Measurements from ENCODE around the gene CYBA.

Gene CYBA

DNA sequence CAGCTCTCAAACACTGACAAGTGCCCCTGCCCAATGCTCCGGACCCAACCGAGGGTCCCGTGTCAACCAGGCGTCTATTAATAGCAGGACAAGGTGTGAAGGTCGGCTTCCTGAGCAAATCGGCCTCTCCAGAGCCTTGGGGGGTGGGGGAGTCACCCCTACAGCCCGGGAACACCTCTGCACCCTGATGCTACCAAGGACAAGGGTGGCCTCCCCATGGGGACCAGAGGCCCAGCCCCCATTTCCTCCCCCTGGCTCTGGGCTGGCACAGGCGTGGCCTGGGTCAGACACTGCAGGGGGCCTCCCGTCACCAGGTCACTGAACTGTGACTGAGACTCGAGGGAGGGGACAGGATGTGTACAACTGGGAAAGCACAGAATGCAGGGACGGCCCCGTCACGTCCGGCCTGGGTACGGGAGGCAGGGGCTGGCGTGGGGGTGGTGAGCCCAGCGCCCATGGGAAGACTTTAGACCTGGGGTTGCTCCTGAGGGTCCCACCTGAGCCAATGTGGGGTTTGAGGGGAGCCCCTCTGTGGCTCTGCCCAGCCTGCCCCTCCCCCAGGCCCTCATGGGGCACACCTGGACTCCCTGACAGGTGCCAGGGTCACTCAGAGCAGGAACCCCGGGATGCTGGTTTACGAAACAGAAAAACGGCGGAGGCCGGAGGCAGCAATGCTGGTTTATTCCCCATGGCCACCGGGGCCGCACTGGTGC is 579 bp upstream of the CYBA start:
- DNase-seq (ENCODE audit: insufficient read length, low spot score), result no peak
- no peak for FAIRE-seq
- no peak for TF ChIP-seq POLR2A (IDR thresholded peaks at IDR 0.05; ENCODE audit: low read depth, low read length)

DNA sequence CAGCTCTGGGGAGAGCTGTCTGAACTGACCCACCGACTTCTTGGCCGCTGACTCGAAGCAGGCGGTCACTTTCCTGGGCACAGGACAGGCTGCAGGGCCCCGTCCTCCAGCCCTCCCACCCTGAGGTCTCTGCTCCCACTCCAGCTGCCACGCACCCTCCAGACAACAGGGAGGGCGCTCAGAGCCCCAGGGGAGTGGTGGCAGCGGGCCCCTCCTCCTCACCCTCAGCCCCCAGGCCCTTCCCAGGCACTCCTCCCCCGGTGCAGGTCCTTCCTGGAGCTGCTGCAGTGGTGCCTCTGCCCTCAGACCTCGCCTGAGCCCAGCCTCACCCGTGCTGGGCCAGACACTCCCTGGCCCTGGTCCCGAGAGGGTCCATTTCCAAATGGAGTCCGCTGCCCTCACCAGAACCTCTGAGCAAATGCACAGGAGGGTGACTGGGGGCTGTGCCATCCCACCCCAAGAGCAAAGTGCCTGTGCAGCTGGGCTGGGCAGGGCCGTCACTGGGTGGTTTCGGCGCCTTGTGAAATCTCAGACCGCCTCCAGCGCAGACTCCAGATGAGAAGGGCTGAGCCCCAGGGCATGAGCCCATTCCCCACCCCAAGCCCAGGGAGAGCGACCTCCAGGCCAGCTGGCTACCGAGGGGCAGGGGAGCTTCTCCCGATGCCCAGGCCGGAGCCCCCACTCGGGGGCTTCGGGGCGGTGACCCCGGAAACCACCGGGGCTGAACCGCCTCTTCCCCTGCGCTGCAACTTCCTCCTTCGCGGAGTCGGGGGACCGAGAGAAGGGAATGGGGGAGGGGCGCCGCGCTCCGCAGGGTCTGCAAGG is 717 bp downstream of the CYBA start:
- FAIRE-seq (no peak), DNase-seq (ENCODE audit: insufficient read length, low spot score) (no peak)
- TF ChIP-seq POLR2A (IDR thresholded peaks at IDR 0.05; ENCODE audit: low read depth, low read length), result no peak

DNA sequence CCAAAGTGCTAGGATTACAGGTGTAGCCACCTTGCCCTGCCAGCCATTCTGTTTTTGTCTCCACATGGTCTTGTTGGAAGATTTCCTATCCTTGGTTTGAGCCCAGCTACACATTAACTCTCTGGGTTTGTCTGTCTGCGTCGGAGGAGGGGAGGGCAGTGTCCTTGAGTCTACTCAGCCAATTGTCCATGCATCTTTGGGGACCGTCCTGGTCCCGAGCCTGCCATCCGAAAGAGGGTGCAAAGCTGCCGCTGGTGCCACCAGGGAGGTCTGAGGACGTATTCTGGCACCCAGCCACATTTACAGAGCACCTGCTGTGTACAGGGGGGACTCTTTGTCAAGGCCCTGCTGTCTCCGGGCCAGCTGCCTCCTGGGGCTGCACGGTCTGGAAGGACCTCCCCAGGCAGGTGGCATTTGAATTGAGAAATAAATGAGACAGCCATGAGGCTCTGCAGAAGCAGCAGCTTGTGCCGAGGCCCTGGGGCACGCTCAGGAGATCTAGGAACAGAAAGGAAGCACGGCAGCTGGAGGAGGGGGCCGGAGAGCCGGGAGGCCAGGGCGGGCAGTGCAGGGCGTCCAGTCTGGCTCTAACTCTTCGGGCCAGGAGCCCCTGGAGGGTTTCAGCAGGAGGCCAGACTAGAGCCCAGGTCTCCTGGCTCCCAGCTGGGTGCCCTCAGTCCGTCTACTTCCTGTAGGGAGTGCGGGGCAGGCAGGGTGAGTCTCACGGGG is 1.5 kb downstream of the CYBA start:
- TF ChIP-seq POLR2A (IDR thresholded peaks at IDR 0.05; ENCODE audit: low read depth, low read length), result no peak
- FAIRE-seq (no peak), DNase-seq (ENCODE audit: insufficient read length, low spot score) (no peak)

DNA sequence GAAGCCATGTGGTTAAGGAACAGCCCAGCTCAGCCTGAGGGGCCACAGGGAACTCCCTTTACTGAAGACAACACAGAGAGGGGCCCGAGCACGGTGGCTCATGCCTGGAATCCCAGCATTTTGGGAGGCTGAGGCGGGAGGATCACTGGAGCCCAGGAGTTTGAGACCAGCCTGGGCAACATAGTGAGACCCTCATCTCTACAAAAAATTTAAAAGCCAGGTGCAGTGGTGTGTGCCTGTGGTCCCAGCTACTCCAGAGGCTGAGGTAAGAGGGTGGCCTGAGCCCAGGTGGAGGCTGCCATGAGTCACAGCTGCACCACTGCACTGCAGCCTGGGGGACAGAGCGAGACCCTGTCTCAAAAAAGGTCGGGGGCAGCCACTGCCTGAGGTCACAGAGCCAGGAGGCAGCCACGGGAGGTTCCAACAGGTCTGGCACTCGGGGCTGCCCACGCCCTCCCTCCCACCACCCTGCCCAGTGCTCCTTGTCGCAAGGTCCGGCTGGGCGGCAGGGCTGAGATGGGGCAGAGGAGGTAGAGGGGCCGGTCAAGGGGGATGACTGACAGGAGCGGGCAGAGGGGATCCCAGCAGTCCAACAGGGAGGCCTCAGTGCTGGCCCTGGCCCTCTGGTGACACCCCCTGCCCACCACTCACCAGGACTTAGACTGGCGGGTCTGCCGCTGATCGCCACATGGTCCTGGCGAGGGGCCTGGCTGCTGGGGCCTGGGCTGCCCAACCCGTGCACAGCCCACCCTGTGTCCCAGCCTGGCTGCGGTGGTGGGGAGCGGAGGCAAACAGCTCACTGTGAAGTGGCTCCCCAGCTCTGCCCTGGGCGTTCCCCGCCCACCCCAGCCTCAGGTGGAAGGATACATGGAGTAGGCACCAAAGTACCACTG is 3.4 kb downstream of the CYBA start:
- no peak for DNase-seq (ENCODE audit: insufficient read length, low spot score)
- no peak for TF ChIP-seq POLR2A (IDR thresholded peaks at IDR 0.05; ENCODE audit: low read depth, low read length)
- FAIRE-seq, result no peak

DNA sequence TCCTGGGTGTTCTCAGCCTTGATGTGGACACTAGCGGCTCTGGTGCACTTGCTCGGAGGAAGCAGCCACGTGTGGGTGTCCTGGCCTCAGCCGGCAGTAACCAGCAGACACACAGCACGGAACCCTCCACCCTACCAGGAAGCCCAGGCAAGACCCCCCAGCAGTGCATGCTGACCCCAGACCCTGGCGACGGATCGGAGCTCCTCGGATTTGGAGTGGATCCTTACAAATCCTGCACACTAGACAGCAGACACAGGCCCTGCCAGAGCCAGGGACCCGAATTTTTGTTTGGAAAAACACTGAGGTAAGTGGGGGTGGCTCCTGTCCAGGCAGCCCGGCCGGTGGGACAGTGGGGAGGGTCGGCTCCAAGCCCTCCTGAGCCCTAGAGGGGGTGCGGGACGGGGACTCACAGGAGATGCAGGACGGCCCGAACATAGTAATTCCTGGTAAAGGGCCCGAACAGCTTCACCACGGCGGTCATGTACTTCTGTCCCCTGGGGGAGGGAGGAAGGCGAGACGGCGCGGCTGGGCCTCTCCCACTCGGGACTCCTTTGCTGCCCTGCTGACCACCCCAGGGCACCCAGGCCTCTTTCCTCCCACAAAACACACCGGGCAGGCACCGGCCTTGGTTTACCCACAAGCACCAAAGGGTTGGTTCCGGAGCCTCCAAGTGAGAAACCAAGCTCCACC is 4.4 kb downstream of the CYBA start:
- no peak for FAIRE-seq
- DNase-seq (ENCODE audit: insufficient read length, low spot score), result no peak
- no peak for TF ChIP-seq POLR2A (IDR thresholded peaks at IDR 0.05; ENCODE audit: low read depth, low read length)

DNA sequence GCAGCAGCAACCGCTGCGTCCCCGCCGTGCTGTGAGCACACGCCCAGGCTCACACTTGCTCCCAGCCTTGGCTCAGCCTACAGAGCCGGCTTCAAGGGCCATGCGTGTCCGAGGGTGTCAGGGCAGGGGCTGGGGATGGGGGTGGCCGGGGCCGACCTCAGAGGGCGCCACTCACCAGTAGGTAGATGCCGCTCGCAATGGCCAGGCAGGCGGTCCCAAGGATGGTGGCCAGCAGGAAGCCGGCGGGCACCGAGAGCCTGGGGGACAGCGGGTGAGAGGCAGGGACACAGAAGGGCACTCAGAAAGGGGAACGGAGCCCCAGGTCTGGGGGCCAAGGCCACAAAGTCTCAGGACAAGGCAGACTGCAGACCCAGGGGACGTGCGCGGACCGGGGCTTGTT is 4.9 kb downstream of the CYBA start:
- no peak for FAIRE-seq
- no peak for TF ChIP-seq POLR2A (IDR thresholded peaks at IDR 0.05; ENCODE audit: low read depth, low read length)
- no peak for DNase-seq (ENCODE audit: insufficient read length, low spot score)

DNA sequence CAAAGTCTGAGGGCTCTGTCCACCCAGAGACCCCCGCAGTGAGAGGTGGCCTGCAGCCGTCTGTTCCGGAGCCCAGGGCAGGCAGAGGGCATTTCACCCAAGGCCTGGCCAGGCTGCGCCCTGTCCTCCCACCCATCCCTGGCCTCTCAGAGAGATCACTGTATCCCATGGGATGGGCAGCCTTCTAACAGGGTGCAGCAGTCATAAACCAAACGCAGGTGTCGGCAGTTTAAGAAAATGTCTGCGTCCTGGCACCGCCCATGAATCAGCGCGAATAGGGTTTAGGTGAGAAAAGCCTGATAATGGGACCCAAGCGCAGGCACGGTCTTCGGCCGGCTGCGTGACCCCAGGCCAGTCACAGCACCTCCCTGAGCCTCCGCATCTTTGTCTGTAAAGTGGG is 5.4 kb downstream of the CYBA start:
- DNase-seq (ENCODE audit: insufficient read length, low spot score) (no peak), FAIRE-seq (no peak)
- no peak for TF ChIP-seq POLR2A (IDR thresholded peaks at IDR 0.05; ENCODE audit: low read depth, low read length)

DNA sequence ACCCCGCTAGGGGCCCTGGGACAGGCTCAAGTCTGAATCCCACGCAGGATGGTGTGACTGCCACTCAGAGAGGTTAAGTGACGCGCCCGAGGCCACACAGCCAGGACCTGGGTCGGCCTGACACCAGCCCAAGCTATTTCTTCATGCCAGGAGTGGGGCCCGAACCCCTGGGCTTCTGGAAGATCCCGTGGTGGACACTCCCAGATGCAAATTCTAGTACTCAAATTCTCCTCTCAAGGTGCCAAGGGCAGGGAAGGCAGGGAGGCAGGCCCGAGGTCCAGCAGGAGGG is 7.3 kb downstream of the CYBA start:
- FAIRE-seq (no peak), DNase-seq (ENCODE audit: insufficient read length, low spot score) (no peak)
- no peak for TF ChIP-seq POLR2A (IDR thresholded peaks at IDR 0.05; ENCODE audit: low read depth, low read length)

DNA sequence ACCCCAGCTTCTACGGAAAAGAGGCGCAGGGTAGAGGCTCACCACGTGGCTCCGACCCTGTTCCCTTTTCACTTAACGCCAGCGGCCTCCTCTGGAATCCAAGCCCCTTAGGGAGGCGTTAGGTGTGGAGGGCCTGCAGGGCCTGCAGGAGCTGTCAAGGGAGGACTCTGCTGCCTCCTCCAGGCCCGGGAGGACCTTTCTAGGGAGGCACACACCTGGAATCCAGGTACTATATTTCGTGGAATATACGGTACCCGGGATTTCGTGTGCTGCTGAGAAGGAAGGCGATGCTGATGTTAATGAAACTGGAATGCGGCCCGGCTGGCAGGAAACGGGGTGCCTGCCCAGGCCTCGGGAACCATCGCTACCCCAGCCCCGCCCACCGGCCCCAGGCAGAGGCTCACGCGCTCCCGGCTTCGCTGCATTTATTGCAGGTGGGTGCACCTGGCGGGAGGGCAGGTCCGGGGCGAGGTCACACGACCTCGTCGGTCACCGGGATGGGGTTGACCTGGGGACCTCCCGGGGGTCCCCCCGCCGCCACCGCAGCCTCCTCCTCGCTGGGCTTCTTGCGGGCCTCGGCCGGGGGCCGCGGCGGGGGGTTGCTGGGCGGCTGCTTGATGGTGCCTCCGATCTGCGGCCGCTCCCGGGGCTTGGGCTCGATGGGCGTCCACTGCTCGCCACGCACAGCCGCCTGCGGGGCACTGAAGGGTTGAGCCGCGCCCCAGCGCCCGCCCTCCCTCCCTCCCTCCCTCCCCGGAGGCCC is 7.8 kb downstream of the CYBA start:
- FAIRE-seq, result no peak
- no peak for TF ChIP-seq POLR2A (IDR thresholded peaks at IDR 0.05; ENCODE audit: low read depth, low read length)
- no peak for DNase-seq (ENCODE audit: insufficient read length, low spot score)

DNA sequence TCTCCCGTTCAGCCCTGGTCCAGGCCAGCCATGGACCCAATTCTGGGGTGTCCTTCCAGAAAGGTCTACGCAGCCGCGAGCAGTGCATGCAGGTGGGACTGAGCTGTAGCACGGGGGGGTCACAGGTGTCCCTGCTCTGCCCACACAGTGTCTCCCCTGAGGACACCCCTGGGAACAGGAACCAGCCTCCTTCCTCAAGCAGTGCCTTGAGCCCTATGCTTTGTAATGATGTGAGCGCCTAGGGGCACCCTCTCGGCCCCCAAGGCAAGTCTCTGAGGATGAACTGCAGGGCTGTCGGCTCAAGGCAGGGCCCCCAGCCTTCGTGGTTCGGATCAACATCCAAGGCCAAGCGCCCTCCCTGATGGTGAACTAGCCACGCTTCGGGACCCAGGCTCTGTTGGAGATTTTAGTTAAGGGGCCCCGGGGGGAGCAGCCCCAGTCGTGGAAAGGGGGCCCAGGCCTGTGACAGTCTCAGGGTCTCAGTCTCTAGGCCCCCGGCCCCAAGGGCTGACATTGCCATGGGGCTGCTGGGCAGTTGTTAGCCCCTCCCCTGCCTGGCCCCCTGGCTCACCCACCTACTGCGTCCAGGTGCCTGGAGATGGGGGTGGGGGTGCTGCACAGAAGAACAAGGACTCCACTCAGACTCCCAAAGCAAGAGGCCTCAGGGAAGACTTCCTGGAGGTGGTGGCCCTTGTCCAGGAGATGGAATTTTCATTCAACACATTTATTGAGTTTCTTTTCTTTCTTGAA is 10.2 kb downstream of the CYBA start:
- FAIRE-seq, result no peak
- DNase-seq (ENCODE audit: insufficient read length, low spot score), result no peak
- no peak for TF ChIP-seq POLR2A (IDR thresholded peaks at IDR 0.05; ENCODE audit: low read depth, low read length)

DNA sequence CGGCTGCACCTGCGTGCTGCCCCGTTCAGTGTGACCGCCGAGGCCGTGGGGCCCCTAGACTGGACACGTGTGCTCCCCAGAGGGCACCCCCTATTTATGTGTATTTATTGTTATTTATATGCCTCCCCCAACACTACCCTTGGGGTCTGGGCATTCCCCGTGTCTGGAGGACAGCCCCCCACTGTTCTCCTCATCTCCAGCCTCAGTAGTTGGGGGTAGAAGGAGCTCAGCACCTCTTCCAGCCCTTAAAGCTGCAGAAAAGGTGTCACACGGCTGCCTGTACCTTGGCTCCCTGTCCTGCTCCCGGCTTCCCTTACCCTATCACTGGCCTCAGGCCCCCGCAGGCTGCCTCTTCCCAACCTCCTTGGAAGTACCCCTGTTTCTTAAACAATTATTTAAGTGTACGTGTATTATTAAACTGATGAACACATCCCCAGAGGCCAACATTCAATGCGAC is 10.8 kb downstream of the CYBA start:
- FAIRE-seq (no peak), DNase-seq (ENCODE audit: insufficient read length, low spot score) (no peak)
- no peak for TF ChIP-seq POLR2A (IDR thresholded peaks at IDR 0.05; ENCODE audit: low read depth, low read length)
